ENCODE results near the gene KLF4.

Gene KLF4

DNA sequence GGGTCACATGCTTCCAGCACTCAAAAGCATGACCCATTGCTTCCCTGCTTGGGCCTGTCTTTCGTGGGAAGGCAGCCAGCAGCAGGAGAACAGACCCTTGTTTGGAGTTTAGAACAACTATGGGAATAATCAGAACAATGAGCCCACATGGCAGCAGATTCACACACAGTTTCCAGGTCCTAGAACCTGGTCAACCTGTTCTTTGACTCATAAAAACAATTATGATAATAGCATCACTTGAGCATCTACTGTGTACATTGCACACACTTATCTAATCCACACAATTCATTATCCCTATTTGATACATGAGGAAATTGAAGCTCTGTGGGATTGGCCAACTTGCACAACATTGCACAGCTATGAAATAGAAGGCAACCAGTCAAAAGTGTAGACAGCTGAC is 41.7 kb downstream of the KLF4 start:
- DNase-seq (ENCODE audit: low spot score) = no peak

DNA sequence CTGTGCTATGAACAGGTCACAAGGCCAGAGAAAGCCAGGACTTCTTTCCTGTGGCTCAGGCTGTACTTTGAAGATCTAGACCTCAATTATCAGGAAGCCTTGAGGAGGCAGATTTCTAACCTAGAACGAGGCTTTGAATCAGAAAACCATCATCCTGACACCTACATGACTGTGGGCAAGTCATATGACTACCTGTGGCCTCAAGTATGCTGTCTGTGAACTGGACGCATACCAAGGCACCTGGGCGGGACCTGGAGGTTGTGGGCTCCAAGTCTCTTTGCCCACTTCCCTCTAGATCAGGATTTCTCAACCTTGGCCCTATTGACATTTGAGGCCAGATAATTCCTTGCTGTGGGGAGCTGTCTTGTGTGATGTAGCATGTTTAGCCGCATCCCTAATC is 42.5 kb downstream of the KLF4 start:
- no peak for DNase-seq (ENCODE audit: low spot score)

DNA sequence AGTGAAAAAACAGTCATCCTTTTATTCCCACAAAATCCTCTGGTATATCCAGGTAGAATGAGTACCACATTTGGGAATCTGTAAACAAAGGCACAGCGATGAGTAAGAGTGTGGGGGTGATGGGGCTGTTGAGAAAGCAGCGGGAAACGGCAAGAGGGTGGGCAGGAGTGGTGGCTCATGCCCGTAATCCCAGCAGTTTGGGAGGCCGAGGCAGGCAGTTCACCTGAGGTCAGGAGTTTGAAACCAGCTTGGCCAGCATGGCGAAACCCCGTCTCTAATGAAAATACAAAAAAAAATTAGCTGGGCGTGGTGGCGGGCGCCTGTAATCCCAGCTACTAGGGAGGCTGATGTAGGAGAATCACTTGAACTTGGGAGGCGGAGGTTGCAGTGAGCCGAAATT is 43.1 kb downstream of the KLF4 start:
- DNase-seq (ENCODE audit: low spot score) = no peak

DNA sequence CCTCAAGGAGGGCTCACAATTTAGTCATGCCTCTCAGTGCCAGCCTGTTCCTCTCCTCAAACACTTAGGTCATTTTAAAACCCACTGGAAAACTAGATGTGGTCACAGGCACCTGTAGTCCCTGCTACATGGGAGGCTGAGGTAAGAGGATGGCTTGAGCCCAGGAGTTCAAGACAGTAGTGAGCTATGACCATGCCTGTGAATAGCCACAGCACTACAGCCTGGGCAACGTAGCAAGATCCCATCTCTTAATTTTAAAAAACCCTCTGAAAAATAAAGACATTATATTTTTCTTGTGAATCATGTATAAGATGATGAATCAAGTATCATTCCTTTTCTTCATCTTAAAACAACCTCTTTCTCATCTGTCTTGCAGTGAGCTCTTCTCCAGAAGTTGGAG is 45.8 kb downstream of the KLF4 start:
- DNase-seq (ENCODE audit: low spot score) = no peak

- DNase-seq (ENCODE audit: low spot score) = no peak
Measured at GRCh38 chr9:107439991-107440456, 49.5 kb downstream of the KLF4 start.

- DNase-seq (ENCODE audit: low spot score) = no peak
Measured at GRCh38 chr9:107438211-107439031, 51.1 kb downstream of the KLF4 start.

DNA sequence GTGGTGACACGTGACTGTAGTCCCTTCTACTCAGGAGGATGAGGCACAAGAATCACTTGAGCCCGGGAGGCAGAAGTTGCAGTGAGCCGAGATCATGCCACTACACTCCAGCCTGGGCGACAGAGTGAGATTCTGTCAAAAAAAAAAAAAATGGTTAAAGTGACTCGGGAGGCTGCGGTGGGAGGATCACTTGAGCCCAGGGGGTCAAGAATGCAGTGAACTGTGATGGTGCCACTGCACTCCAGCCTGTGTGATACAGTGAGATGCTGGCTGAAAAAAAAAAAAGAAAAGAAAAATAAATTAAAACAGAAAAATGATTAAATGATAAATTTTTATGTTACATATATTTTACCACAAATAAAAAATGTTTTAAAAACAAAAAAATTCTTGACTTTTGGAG is 51.9 kb downstream of the KLF4 start:
- no peak for DNase-seq (ENCODE audit: low spot score)

DNA sequence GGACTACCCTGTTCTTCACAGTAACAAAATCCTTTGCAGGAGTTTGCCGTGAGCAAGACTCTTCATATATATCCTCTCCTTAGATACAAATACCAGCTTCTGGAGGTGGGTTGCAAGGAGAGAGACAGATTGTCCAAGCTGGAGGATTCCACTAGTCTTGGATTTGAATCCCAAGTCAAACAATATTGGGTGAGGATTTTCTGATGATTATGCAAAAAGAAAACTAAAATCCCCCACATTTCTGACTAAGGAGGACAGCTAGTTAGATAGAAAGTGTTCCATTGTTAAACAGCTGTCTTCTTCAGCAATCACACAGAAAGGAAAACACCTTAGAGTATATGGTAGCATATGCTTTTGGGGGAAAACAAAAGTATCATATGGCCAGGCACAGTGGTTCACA is 54.2 kb downstream of the KLF4 start:
- no peak for DNase-seq (ENCODE audit: low spot score)
